SKM-1 (cell line): ENCODE measurements around the gene TNFRSF25.
"Not testable (repeated sequence)": the region's sequence is repeated elsewhere in the genome, so short reads cannot be mapped to it uniquely, and the experiment has no call there.

Source experiments
- DNase-seq: peaks from one replicate; lab custom pipeline; 2025; ENCODE audit not compliant: unreplicated experiment; lab: John Stamatoyannopoulos, UW

Gene TNFRSF25

GRCh38 chr1:6470132-6471085 lies 4.4 kb upstream of the TNFRSF25 start:
- DNase-seq = no peak

GRCh38 chr1:6468729-6469461 lies 2.9 kb upstream of the TNFRSF25 start:
- DNase-seq = no peak

DNA sequence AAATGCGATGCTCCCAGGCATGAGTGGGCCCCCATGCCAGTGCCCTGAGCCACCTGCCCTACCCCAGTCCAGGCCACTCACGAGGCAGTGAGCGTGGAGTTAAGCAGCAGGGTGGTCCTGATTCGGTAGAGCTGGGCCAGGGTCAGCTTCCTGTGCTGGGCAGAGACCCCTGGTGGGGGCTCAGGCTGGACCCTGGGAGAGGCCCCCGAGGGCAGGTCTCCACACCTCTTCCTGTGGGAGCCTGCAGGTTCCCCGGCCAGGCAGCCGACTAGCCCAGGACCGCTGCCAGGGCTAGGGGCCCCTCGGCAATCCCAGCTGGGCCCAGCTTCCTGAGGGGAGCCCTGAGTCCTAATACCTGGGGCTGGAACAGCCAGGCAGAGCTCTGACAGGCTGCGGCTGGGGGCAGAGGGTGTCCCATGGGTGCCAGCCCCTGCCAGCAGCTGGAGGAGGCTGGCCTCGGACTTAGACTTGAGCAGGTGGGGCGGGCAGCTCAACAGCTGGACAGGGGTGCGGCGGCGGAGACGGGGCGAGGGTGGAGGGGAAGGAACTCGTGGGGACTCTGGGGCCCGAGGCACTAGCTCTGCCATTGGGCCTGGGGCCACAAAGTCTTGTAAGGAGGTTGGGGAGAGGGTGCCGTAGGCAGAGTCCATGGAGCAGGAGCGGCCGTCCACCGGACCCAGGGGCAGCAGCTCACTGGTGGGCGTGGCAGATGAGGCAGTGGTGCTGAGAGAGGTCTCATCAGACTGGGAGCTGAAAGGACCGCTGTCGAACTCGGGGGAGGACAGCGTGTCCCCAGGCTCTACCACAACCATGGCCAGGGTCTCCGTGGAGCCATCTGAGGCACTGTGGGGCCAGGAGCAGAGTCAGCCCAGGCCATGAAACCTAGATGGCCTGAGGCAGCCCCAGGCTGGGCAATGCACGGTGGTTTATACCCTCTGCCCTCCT lies 2.0 kb upstream of the TNFRSF25 start:
- DNase-seq = no peak

DNA sequence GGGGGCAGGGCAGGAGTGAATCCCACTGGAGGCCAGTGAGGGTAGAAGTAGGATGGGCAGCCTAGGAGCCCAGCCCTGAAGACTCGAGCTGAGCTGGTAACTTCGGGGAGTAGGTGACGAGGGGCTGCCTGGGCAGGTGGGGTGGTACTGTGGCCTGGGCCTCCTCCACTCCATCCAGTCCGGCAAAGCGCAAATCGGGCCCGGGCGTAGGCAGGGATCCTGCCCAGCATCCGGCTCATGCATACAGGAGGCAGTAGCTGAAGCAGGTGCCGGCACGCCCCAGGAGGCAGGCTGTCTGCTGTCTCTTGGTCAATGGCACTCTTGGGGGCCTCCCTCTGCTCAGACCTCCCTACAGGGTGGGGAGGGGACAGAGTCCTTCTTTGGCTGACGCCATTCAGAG lies 1.3 kb upstream of the TNFRSF25 start:
- DNase-seq = no peak

GRCh38 chr1:6466751-6467150 lies 778 bp upstream of the TNFRSF25 start:
- DNase-seq = no peak

DNA sequence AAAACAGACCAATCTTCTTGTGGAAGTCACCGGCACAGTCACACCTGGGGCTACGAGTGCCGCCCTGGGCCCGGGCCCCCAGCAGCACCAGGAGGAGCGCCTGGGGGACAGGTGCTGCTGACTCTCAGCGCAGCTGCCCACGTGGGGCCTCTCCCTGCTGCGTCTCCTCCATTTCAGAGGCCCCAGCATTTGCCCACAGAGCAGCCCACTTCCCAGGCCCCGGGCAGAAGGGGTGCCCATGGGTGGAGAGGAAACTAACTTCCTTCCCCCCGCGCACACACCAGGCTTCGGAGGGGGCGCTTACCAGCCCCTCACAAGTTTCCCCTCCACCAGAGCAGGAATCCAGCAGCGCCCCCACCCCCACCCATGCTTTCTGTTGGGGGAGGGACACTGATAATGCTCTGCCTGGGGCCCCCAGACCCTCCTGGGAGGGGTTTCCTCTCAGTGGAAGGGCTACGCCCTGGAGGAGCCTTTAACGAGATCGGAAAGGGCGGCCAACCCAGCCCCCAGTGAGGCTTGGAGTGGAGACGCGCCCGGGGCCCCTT lies 440 bp downstream of the TNFRSF25 start:
- no peak for DNase-seq

GRCh38 chr1:6464915-6465314 lies 1.1 kb downstream of the TNFRSF25 start:
- no peak for DNase-seq

GRCh38 chr1:6464514-6464836 lies 1.5 kb downstream of the TNFRSF25 start:
- no peak for DNase-seq

- DNase-seq = no peak
Observed at GRCh38 chr1:6463120-6463412, 2.9 kb downstream of the TNFRSF25 start.

- DNase-seq = no peak
Observed at GRCh38 chr1:6462412-6463119, 3.4 kb downstream of the TNFRSF25 start.

GRCh38 chr1:6461538-6462411 lies 4.2 kb downstream of the TNFRSF25 start:
- DNase-seq = no peak

DNA sequence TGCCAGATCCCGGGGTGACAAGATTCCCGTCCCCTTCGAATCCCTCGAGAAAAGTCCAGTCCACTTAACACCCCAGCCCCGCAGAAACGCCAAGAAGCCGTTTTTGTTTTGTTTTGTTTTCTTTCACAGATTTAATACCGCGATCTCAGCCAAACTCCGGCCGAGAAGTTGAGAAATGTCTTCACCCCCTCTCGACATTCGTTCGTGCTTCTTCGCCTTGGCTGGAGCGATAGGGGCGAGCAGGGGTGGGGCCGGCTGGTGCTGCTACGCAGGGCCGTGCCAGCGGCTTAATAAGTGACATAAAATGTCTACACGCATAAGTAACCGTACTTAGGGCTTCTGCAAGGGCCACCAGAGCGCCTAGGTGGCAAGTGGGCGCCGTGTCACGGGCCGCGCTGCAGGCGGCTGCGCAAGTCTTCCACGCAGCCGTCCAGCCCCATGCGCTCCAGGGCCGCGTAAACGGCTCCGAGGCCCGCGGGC lies 4.9 kb downstream of the TNFRSF25 start:
- DNase-seq = no peak

DNA sequence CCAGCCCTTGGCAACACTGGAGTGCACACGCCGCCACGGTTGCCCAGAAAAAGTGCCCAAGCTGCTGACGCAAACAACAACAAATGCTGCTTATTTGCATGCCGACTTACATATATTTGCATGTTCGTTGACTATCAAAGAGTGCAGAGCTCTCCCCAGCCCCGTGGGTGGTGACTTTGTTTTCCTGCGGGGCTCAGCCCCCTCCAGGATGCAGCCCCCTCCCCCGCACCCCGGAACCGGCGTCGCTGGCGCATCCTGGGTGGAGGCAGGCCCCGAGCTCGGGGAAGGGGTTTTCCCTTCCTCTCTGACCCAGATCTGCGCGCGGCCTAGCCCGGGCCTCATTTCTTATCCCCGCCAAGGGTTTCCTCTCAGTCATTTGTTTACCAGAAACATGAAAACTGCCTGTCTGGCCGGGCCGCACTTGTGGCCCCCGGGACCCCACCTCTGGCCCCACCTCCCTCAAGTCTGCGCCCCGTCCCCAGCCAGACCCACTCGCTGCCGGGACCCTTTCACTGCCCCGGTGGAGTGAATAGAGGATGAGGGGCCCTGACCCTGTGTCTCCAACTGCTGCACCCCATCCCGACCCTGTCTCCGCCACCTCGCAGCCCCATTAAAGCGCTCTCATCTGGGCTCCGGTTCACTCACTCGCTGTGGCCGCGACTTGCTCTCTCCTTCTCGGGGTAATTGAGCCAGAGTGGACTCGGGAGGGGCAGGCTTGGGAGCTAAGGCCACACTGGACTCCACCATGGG lies 5.5 kb downstream of the TNFRSF25 start:
- no peak for DNase-seq

- DNase-seq = no peak
Observed at GRCh38 chr1:6459850-6460265, 6.1 kb downstream of the TNFRSF25 start.

DNA sequence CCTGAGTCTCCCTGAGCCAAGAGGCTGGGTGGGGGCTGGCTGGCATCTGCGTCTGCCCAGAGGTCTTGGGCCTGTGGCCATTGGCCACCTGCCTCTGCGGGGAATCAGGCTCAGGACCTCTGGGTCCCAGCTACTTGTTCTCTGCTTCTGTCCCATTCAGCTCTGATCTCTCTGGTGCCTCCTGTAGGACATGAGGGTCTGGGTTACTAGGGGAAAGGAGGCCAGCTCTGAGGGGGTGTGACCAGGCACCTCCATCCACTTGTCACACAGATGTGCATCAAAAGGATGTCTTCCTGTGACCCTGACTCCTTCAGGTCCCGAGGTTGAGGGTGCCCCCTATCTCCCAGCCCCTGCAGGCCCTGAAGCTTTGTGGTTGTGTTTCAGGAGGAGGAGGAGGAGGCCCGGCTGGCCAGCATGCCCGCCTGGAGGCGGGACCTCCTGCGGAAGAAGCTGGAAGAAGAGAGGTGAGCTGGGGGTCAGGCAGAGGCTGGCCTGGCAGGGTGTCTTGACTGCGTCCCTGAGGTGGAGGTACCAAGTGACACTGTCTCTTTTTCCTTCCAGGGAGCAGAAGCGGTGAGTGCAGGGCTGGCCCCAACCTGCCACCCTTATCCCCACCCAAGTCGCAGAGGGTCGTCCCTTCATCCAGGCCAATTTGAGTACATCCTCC lies 9.0 kb downstream of the TNFRSF25 start:
- no peak for DNase-seq

DNA sequence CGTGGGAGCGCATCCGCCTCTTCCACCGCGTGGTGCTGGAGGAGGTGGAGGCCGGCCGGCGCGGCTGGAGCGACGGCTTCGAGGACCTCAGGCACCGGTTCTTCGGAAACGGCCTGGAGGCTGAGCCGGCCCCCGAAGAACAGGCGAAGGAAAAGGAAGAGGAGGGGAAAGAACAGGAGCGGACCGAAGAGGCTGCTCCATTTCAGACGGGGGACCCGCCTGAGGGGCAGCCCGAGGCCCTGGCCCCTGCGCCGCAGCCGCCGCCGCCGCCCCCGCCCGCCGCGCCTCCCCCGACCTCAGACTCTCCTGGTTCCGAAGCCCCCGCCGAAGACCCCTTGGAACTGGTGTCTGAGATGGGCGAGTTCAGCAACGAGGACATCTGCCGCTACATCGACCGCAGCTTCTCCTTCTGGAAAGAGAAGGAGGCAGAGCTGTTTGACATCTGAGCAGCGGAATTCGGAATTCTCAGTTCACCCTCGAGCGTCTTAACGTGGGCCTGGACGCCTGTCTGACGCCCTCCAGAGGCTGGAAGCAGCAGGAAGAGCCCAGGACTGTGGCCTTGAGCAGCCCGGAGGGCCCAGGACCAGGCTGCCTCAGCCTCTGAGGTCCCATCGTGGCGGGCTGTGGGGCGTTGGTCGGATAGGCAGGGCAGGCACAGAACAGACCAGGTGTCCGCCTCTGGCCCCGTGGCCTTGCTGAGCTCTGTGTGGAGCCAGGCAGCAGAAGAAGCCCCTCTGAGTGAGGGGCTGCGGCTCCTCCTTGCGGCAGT lies 10.0 kb downstream of the TNFRSF25 start:
- DNase-seq = not testable (repeated sequence)
